T1000 (cell line): ENCODE data around the gene ALKBH5.

Source experiments
- DNase-seq: peaks from one replicate; lab custom pipeline; 2025; ENCODE audit warnings: mixed read lengths; lab: John Stamatoyannopoulos, UW

Gene ALKBH5

DNA sequence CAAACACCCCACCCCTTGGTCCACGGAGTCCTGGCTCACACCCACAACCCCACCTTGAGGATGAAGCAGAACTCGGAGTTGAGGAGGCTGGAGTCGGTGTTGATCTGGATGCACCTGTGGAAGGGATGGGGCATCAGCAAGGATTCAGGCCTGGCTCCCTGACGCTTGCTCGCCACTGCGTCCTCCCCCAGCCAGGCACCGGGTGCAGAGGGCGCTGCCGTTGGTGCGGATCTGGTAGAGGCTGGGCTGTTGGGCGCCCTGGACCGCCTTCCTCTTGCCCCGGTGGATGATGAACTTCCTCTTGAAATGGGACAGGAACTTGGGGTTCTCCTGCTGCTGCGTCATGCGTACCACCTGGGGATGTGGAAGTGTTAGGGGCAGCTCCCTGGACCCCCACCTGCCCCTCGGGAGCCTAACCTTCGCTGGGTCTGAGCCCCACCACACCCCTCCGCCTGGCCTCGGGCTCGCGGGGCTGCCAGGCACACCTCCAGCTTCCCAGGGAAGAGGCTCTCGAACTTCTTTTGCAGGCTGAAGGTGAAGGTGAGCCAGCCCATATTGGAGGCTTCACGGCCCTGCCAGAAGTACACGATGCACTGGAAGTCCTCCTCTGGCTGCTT is 62.6 kb downstream of the ALKBH5 start:
- no peak for DNase-seq

- peak; percentile 18 for DNase-seq
These were observed 63.4 kb downstream of the ALKBH5 start for GRCh38 chr17:18246880-18247612.

GRCh38 chr17:18247613-18248001 is 64.0 kb downstream of the ALKBH5 start:
- DNase-seq = no peak

- no peak for DNase-seq
These were observed 64.7 kb downstream of the ALKBH5 start for GRCh38 chr17:18248300-18248731.

DNA sequence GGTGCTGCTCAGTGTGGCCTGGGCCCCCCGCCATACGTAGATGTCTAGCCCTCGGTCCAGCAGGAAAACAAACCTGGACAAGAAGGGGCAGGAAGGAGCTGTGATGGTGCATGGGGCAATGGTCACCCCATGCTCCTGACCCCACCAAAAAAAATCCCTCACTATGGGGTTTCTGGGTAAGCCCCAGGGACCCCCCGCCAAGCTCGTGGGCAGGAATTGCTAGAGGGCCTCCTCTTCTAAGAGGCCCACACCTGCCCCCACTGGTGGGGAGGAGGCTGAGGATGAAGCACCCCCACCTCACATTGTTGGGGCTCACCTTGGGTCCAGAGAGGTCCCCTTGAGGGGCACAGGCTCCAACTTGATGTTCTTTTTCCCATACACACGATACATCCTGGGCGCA is 65.2 kb downstream of the ALKBH5 start:
- no peak for DNase-seq

DNA sequence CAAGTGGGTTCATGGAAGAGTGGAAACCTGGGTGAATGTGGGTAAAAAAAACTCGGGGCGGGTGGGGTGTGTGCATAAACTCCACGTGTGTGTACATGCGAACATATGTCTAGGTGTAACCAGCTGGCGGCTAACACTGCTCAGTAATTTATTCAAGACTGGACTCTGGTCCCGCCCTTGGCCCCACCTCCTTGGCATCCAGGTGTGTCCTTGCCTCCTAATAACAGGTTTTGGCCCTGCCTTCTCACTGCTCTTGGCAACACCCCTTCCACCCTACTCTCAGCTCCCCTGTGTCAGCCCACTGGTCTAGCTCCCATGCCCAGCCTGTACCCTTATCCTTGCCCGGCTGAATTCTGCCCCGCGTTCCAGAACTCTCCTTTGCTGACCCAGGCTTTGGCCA is 66.6 kb downstream of the ALKBH5 start:
- no peak for DNase-seq

DNA sequence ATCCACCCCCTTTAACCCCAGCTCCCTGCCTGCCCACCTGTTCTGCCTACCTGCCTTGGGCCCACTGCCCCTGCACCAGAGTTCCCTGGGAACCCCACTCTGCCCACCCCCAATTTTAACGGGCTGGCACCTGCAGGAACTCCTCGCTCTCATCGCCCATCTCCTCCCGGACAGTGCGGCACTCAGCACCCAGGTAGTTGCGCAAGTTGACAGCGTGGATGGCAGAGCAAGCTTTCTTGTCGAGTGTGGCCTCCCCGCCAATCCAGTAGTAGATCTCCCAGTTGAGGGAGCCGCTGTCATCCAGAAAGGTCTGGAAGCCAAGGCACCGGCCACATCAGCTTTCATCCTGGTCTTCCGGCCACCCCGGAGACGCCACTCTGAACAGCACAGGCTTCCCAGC is 67.1 kb downstream of the ALKBH5 start:
- no peak for DNase-seq

DNA sequence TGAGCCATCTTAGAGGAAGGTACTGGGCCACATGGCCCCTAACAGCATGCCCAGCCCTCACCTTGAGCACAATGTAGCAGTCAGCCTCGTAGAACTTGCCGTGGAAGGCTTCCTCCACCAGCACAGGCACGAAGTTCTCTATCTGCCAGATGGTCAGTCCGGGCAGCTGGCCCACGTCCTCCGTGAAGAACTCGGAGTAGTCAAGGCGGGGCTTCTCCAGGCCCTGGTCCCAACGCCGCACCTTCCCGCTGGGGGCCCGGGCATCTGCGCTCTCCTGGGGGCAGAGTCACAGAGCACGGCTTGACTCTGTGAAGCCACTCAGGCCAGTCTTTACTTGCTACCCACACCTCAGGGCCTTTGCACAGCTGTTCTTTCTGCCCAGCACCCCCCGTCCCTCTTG is 67.6 kb downstream of the ALKBH5 start:
- DNase-seq = no peak

- DNase-seq = no peak
These were observed 68.5 kb downstream of the ALKBH5 start for GRCh38 chr17:18252160-18252559.

DNA sequence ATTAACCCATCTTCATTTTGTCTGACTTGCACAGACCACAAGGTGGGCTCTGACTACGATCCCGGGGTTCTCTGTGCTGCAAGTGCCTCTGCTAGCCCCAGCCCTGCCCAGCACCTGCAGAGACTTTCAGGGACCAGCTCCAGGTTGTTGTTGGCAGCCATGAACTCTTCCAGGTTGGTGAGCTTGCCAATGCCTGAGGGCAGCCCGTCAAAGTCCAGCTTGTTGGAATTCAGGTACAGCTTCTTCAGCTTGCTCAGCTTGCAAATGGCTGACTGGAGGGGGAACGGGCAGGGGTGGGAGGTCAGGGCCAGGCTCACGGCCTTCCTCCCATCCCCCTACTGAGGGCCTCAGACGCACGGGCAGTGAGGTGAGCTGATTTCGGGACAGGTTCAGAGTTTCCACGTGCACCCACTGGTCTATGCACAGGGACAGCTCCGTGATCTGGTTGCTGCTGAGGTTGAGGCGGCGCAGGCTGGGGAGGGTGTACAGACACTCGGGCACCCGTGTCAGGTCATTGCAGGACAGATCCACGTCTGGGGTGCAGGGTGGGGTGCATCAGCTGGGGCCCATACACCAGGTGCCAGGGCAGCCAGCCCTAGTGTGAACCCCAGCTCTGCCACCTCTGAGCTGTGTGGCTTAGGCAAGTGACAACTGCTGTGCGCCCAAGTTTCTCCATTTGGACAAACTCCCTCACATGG is 69.7 kb downstream of the ALKBH5 start:
- no peak for DNase-seq

- DNase-seq = no peak
These were observed 70.6 kb downstream of the ALKBH5 start for GRCh38 chr17:18253947-18254821.

- no peak for DNase-seq
These were observed 71.4 kb downstream of the ALKBH5 start for GRCh38 chr17:18254888-18255649.

GRCh38 chr17:18256351-18256750 is 72.7 kb downstream of the ALKBH5 start:
- no peak for DNase-seq

DNA sequence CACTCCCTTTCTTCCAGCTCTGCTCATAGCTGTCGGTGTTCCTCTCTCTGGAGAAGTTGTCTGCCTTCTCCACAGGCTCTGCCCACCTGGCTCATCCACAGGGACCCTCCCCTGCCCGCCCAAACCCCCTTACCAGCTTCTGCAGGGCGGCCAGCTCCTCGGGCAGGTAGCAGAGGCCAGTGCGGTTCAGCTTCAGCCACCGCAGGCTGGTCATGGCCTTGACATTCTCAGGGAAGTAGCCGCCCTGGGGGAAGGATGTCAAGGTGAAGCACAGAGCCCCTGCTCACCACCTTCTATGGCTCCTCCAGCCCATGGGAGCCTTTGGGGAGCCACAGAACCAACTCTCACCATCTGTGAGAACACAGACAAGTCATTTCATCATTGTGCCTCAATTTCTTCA is 73.1 kb downstream of the ALKBH5 start:
- DNase-seq = no peak

GRCh38 chr17:18257268-18257981 is 73.8 kb downstream of the ALKBH5 start:
- no peak for DNase-seq

- peak; percentile 77 for DNase-seq
These were observed 74.3 kb downstream of the ALKBH5 start for GRCh38 chr17:18257982-18258355.

DNA sequence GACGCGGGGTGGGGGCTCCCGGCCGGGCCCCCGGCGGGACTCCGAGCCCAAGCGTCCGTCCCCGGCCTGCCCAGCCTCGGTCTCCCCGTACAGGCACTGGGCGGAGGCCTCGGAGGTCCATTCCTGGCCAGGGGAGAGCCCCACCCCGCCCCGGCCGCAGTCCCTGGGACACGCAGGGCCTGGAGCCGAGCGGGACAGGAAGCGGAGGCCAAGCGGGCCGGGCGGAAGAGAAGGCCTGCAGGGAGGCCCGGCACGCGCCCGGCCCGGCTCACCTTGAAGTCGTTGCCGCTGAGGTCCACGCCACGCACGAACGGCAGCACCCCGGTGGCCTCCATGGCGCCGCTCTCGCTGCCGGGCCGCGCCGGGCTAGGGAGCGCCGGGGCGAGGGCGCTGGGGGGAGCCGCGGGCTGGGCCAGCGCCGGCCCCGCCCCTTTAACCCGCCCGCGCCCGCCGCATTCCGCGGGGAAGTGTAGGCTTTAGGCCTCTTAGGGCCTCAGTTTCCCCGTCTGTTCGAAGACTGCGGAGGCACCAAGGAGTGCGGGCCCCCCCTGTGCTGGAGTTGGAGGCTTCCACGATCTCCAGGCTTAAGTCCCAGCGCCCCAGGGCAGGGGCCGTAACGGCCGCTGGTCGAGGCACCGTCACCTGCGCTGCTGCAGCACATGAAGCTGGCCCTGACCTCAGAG is 74.9 kb downstream of the ALKBH5 start, which contains the start of gene FLII:
Gene FLII, minus strand, starts transcription at position 383 of the 683 bp plus-strand sequence. Its CDS starts 48 bp downstream, at position 335.
- peak; percentile 59 for DNase-seq
